ENCODE results near the gene VPS29.
"Not testable (repeated sequence)": the region's sequence is repeated elsewhere in the genome, so short reads cannot be mapped to it uniquely, and the experiment has no call there.

VPS29 gene

GRCh38 chr12:110532644-110533043, 30.7 kb upstream of the VPS29 start:
- no peak overlapping the region for H3K27ac ChIP-seq
- H3K9me3 ChIP-seq, result no peaks in the 10 kb centered on the region
- TF ChIP-seq, protein P1, sequence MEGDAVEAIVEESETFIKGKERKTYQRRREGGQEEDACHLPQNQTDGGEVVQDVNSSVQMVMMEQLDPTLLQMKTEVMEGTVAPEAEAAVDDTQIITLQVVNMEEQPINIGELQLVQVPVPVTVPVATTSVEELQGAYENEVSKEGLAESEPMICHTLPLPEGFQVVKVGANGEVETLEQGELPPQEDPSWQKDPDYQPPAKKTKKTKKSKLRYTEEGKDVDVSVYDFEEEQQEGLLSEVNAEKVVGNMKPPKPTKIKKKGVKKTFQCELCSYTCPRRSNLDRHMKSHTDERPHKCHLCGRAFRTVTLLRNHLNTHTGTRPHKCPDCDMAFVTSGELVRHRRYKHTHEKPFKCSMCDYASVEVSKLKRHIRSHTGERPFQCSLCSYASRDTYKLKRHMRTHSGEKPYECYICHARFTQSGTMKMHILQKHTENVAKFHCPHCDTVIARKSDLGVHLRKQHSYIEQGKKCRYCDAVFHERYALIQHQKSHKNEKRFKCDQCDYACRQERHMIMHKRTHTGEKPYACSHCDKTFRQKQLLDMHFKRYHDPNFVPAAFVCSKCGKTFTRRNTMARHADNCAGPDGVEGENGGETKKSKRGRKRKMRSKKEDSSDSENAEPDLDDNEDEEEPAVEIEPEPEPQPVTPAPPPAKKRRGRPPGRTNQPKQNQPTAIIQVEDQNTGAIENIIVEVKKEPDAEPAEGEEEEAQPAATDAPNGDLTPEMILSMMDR (IDR thresholded peaks at IDR 0.05), result no peak
- intact Hi-C loops (cut with DNase I; ENCODE audit: low total_unique reads), result no loop called here
- H3K4me1 ChIP-seq, result peaks cover 0 to 35% (median 27%) of the 10 kb centered on the region in 4 donors
- H3K4me3 ChIP-seq, result no peak overlapping the region
- H3K36me3 ChIP-seq, result peaks cover 0 to 14% (median 6%) of the 10 kb centered on the region in 3 donors
- no peak for DNase-seq
- H3K27me3 ChIP-seq, result no peaks in the 10 kb centered on the region

GRCh38 chr12:110531741-110532333, 29.9 kb upstream of the VPS29 start:
- Histone ChIP-seq H3K27me3 (no peaks in the 10 kb centered on the region), H3K4me1 (peaks cover 0 to 27% (median 21%) of the 10 kb centered on the region in 4 donors), H3K4me3 (no peak overlapping the region), H3K9me3 (no peaks in the 10 kb centered on the region), H3K27ac (no peak overlapping the region), H3K36me3 (peaks cover 0 to 12% (median 4%) of the 10 kb centered on the region in 3 donors)
- no peak for DNase-seq
- intact Hi-C loops (cut with DNase I; ENCODE audit: low total_unique reads), result no loop called here
- TF ChIP-seq, protein P1 (IDR thresholded peaks at IDR 0.05), result no peak

DNA sequence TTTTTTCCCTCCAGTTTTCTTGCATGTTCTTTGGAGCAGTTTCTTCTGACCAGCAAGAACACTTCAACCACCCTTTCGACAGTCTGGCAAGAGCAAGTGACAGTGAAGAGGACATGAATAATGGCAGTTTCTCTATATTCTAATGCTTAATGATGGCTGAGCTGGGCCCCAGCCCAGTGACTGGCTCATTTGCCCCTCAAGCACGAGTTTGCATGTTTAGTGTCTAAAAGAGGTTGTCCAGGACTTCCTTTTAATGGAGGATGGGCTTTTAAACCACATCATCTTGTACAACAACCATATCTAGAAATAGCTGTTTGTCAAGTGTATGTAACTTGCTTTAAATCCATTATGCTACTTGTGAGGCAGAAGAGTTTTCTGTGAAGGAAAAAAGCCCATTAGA, 28.6 kb upstream of the VPS29 start:
- intact Hi-C loops (cut with DNase I; ENCODE audit: low total_unique reads), result no loop called here
- DNase-seq, result no peak
- H3K4me1 ChIP-seq, result peaks cover 0 to 17% (median 12%) of the 10 kb centered on the region in 4 donors

DNA sequence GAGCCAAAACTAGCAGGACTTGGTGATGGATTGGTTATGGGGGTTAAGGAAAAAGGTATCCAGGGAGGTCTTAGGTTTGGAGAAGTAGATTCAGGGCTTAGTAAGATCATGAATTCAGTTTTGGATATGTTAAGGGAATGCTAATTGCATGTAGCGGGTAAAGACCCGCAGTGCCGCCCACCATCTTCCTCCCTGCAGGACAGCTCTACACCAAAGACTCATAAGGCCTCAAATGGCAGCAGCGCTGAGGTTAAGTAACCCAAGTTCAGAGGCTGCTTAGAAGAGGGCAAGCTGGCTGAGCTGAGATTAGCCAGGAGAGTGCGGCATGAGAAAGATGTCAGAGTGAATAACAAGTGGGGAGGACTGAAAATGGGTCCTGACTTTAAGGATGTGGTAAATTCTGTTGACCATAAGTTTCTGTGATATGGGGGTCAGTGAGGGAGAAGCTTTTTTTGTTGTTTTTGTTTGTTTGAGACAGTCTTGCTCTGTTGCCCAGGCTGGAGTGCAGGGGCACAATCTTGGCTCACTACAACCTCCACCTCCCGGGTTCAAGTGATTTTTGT, 26.4 kb upstream of the VPS29 start:
- Histone ChIP-seq H3K4me3 (no peak overlapping the region), H3K27me3 (no peaks in the 10 kb centered on the region), H3K4me1 (peaks cover 0 to 17% (median 12%) of the 10 kb centered on the region in 4 donors), H3K27ac (no peak overlapping the region), H3K36me3 (no peaks in the 10 kb centered on the region), H3K9me3 (no peaks in the 10 kb centered on the region)
- intact Hi-C loops (cut with DNase I; ENCODE audit: low total_unique reads), result no loop called here
- TF ChIP-seq, protein P1 (IDR thresholded peaks at IDR 0.05), result no peak
- DNase-seq, result no peak

More for the DNA sequence above, 28.6 kb upstream of the VPS29 start:
- Histone ChIP-seq H3K27ac (no peak overlapping the region), H3K27me3 (no peaks in the 10 kb centered on the region), H3K4me3 (no peak overlapping the region), H3K9me3 (no peaks in the 10 kb centered on the region), H3K36me3 (peaks cover 0 to 8% (median 0%) of the 10 kb centered on the region in 3 donors)
- TF ChIP-seq, protein P1 (IDR thresholded peaks at IDR 0.05), result no peak

- intact Hi-C loops (cut with DNase I; ENCODE audit: low total_unique reads), result not testable (repeated sequence)
Observed at GRCh38 chr12:110520876-110521712, 19.2 kb upstream of the VPS29 start.

GRCh38 chr12:110518014-110518413, 16.1 kb upstream of the VPS29 start:
- H3K4me3 ChIP-seq; intact Hi-C loops (cut with DNase I; ENCODE audit: low total_unique reads); H3K9me3 ChIP-seq; DNase-seq; H3K36me3 ChIP-seq; H3K27me3 ChIP-seq; H3K4me1 ChIP-seq; H3K27ac ChIP-seq: not testable (repeated sequence)

More at GRCh38 chr12:110520876-110521712, 19.2 kb upstream of the VPS29 start:
- not testable (repeated sequence) for H3K27ac ChIP-seq, H3K9me3 ChIP-seq, H3K27me3 ChIP-seq, H3K4me1 ChIP-seq, DNase-seq, H3K4me3 ChIP-seq, H3K36me3 ChIP-seq
